GM18951 (cell line): ENCODE data around the gene CES2.

ENCODE experiments used
- POLR2A ChIP-seq: IDR thresholded peaks from 4 replicates; pipeline ENCODE4 v1.6.1; 2011; ENCODE audit warnings: mild to moderate bottlenecking; ENCODE audit not compliant: insufficient read length, insufficient read depth; ENCODE audit errors: extremely low read depth
- in situ Hi-C: fragments of 300-500 bp; cut with MboI; formaldehyde crosslinking; loops from one replicate; pipeline ENCODE4 v1.12.0; 2022; ENCODE audit warnings: low sequenced_read_pairs, mixed read lengths, inconsistent platforms; ENCODE audit not compliant: unreplicated experiment

Gene CES2

GRCh38 chr16:66905633-66906539, 29.4 kb upstream of the CES2 start:
- TF ChIP-seq POLR2A: no peak
- in situ Hi-C loops: no loop called here

GRCh38 chr16:66906916-66907836, 28.1 kb upstream of the CES2 start:
- in situ Hi-C loops: no loop called here
- TF ChIP-seq POLR2A: no peak

- no peak for TF ChIP-seq POLR2A
- in situ Hi-C loops: no loop called here
Measured at GRCh38 chr16:66908116-66908515, 27.2 kb upstream of the CES2 start.

- no peak for TF ChIP-seq POLR2A
- in situ Hi-C loops: no loop called here
Measured at GRCh38 chr16:66908762-66909559, 26.4 kb upstream of the CES2 start.

- in situ Hi-C loops: no loop called here
- TF ChIP-seq POLR2A: no peak
Measured at GRCh38 chr16:66910175-66910940, 25.0 kb upstream of the CES2 start.

GRCh38 chr16:66911112-66911511, 24.2 kb upstream of the CES2 start:
- in situ Hi-C loops: no loop called here
- no peak for TF ChIP-seq POLR2A

- no peak for TF ChIP-seq POLR2A
- in situ Hi-C loops: no loop called here
Measured at GRCh38 chr16:66911801-66912200, 23.5 kb upstream of the CES2 start.

GRCh38 chr16:66913081-66913480, 22.2 kb upstream of the CES2 start:
- no peak for TF ChIP-seq POLR2A
- in situ Hi-C loops: no loop called here

- in situ Hi-C loops: no loop called here
- no peak for TF ChIP-seq POLR2A
Measured at GRCh38 chr16:66913711-66914110, 21.6 kb upstream of the CES2 start.

- no peak for TF ChIP-seq POLR2A
- in situ Hi-C loops: no loop called here
Measured at GRCh38 chr16:66914541-66914940, 20.8 kb upstream of the CES2 start.

GRCh38 chr16:66915041-66915440, 20.3 kb upstream of the CES2 start:
- in situ Hi-C loops: no loop called here
- TF ChIP-seq POLR2A: no peak

- in situ Hi-C loops: no loop called here
- no peak for TF ChIP-seq POLR2A
Measured at GRCh38 chr16:66916518-66916917, 18.8 kb upstream of the CES2 start.

GRCh38 chr16:66917741-66918140, 17.6 kb upstream of the CES2 start:
- TF ChIP-seq POLR2A: no peak
- in situ Hi-C loops: no loop called here

GRCh38 chr16:66918355-66918754, 17.0 kb upstream of the CES2 start:
- in situ Hi-C loops: no loop called here
- TF ChIP-seq POLR2A: no peak
